GM23338 (cell line): Measurements from ENCODE around the gene POLDIP3.

Experiments
- CREB1 ChIP-seq: fragments of 250-450 bp; sonication (Bioruptor Pico); IDR thresholded peaks from 2 replicates; pipeline ENCODE4 v1.5.0; 2020; ENCODE audit warnings: low read depth, mild to moderate bottlenecking, moderate library complexity
- CTCF ChIP-seq, 2 experiments: fragments of 200-600 bp in 1 of 2; sonication (generic) in 1 of 2; conservative IDR thresholded peaks; 2 replicates each; pipeline versions ENCODE4 v1.5.1 to v1.6.1; 2016 to 2017; ENCODE audit warnings: antibody characterized with exemption in 2 of 2, low read depth in 2 of 2, mild to moderate bottlenecking in 2 of 2, moderate library complexity in 1 of 2
- ETS1 ChIP-seq: IDR thresholded peaks from 2 replicates; pipeline ENCODE4 v1.6.1; 2016; ENCODE audit warnings: antibody characterized with exemption
- EZH2 ChIP-seq: fragments of 200-600 bp; sonication (generic); IDR thresholded peaks from one replicate; pipeline ENCODE4 v1.8.0; 2017; ENCODE audit warnings: antibody characterized with exemption, mild to moderate bottlenecking, low read depth; ENCODE audit not compliant: unreplicated experiment
- EZH2phosphoT487 ChIP-seq: fragments of 200-600 bp; sonication (generic); IDR thresholded peaks from one replicate; pipeline ENCODE4 v1.8.1; 2018; ENCODE audit warnings: antibody characterized with exemption; ENCODE audit not compliant: unreplicated experiment
- JUNB ChIP-seq: IDR thresholded peaks from one replicate; pipeline ENCODE4 v1.6.1; 2016; ENCODE audit warnings: antibody characterized with exemption; ENCODE audit not compliant: unreplicated experiment
- NANOG ChIP-seq: IDR thresholded peaks from 2 replicates; pipeline ENCODE4 v1.6.1; 2016; ENCODE audit warnings: antibody characterized with exemption, borderline replicate concordance
- POLR2AphosphoS5 ChIP-seq: IDR thresholded peaks from 2 replicates; pipeline ENCODE4 v1.6.1; 2016; ENCODE audit warnings: antibody characterized with exemption, low read depth
- REST ChIP-seq: IDR thresholded peaks from one replicate; pipeline ENCODE4 v1.6.1; 2018; ENCODE audit warnings: antibody characterized with exemption; ENCODE audit not compliant: unreplicated experiment
- STAT1 ChIP-seq: IDR thresholded peaks from one replicate; pipeline ENCODE4 v1.6.1; 2016; ENCODE audit warnings: antibody characterized with exemption; ENCODE audit not compliant: unreplicated experiment
- ZNF114 ChIP-seq: fragments of 250-450 bp; sonication (Bioruptor Pico); IDR thresholded peaks from 2 replicates; pipeline ENCODE4 v1.5.0; 2020; ENCODE audit warnings: mild to moderate bottlenecking, moderate library complexity
- ZNF331 ChIP-seq: fragments of 250-450 bp; sonication (Bioruptor Pico); IDR thresholded peaks from 2 replicates; pipeline ENCODE4 v1.5.0; 2020; ENCODE audit warnings: low read depth, mild to moderate bottlenecking, moderate library complexity
- ZNF462 ChIP-seq: fragments of 250-450 bp; sonication (Bioruptor Pico); IDR thresholded peaks from 2 replicates; pipeline ENCODE4 v1.5.0; 2020; ENCODE audit warnings: mild to moderate bottlenecking, moderate library complexity

GRCh38 chr22:42587588-42588175 lies 27.0 kb downstream of the POLDIP3 start:
- no peak for TF ChIP-seq CTCF (conservative IDR thresholded peaks at IDR 0.05; ENCODE audit: low read depth in 2 of 2)
- TF ChIP-seq REST, result no peak
- TF ChIP-seq NANOG, result no peak
- no peak for TF ChIP-seq POLR2AphosphoS5
- no peak for TF ChIP-seq EZH2phosphoT487
- no peak for TF ChIP-seq EZH2
- no peak for TF ChIP-seq ZNF462
- TF ChIP-seq CREB1, result no peak
- TF ChIP-seq JUNB, result no peak
- TF ChIP-seq ZNF331 (CRISPR knock-in tag), result no peak
- no peak for TF ChIP-seq ZNF114 (CRISPR knock-in tag)
- TF ChIP-seq STAT1, result no peak
- no peak for TF ChIP-seq ETS1
